GM12878 (cell line): Measurements from ENCODE around the gene RAD9A. TPM values are rescaled to one million over a fixed set of nuclear protein-coding genes. Genes with fewer than 3 reads are reported as not detected.

Experiments used
- ATAC-seq: fragments of 200-7000 bp; cut with Tn5 transposase; 3 replicates; pipeline ENCODE4 v1.9.1; 2020; ENCODE audit warnings: mild to moderate bottlenecking, moderate library complexity
- BruUV-seq: library from RNA; stranded (reverse); fragments of 400-500 nt; replicated peaks from 2 replicates; lab custom pipeline; 2021; lab: Mats Ljungman, UMichigan
- CTCF ChIA-PET: fragments of 300-600 bp; sonication (Branson Sonifier 250); formaldehyde crosslinking; extraction: SDS; loops from one replicate; lab custom pipeline; 2021; ENCODE audit warnings: inconsistent platforms; lab: Yijun Ruan, JAX
- POLR2A ChIA-PET: fragments of 350-600 bp; formaldehyde crosslinking; extraction: SDS; loops from one replicate; lab custom pipeline; 2021; ENCODE audit warnings: inconsistent platforms; lab: Charles Lee
- RAD21 ChIA-PET: fragments of 300-600 bp; sonication (Branson Sonifier 250); formaldehyde crosslinking; loops from one replicate; lab custom pipeline; 2023; ENCODE audit warnings: antibody characterized with exemption; ENCODE audit not compliant: unreplicated experiment; lab: Charles Lee
- SMC1A ChIA-PET: fragments of 300-600 bp; sonication (Branson Sonifier 250); formaldehyde crosslinking; loops from one replicate; lab custom pipeline; 2023; ENCODE audit not compliant: unreplicated experiment, uncharacterized antibody; lab: Charles Lee
- DNase-seq: peaks from one replicate; pipeline ENCODE4 v3.0.0-alpha.2; 2011; ENCODE audit warnings: low read depth, low spot score
- FAIRE-seq: peaks from 3 replicates; lab custom pipeline; 2011; peaks lifted over from hg19 to GRCh38; lab: Jason Lieb, UNC
- H2AFZ ChIP-seq: 2 replicates; pipeline ENCODE4 v1.6.0; 2011; ENCODE audit warnings: low read depth, low read length, control low read depth; ENCODE audit not compliant: control insufficient read depth
- H3K27ac ChIP-seq: 2 replicates; pipeline ENCODE4 v1.5.1; 2011; ENCODE audit warnings: control low read depth; ENCODE audit not compliant: control insufficient read depth, insufficient read depth
- H3K27me3 ChIP-seq, 2 experiments: replicated peaks in 1 of 2; 2 replicates each; pipeline versions ENCODE4 v1.6.0 to v1.6.1; 2011; ENCODE audit warnings: low read length in 1 of 2; ENCODE audit not compliant: control insufficient read depth in 2 of 2, insufficient read depth in 2 of 2
- H3K36me3 ChIP-seq, 2 experiments: 2 replicates each; pipeline ENCODE4 v1.5.1; 2011; ENCODE audit warnings: low read length in 1 of 2; ENCODE audit not compliant: control insufficient read depth in 2 of 2, insufficient read depth in 2 of 2
- H3K4me1 ChIP-seq: 2 replicates; pipeline ENCODE4 v1.6.1; 2011; ENCODE audit warnings: mild to moderate bottlenecking, low read length, moderate library complexity, mixed read lengths; ENCODE audit not compliant: control insufficient read depth, insufficient read depth
- H3K4me2 ChIP-seq: 2 replicates; pipeline ENCODE4 v1.6.0; 2011; ENCODE audit warnings: control low read depth; ENCODE audit not compliant: control insufficient read depth, insufficient read depth
- H3K4me3 ChIP-seq: fragments of 200-600 bp; sonication (generic); 2 replicates; pipeline ENCODE4 v1.5.1; 2016
- H3K79me2 ChIP-seq: 2 replicates; pipeline ENCODE4 v1.6.0; 2011; ENCODE audit warnings: low read length; ENCODE audit not compliant: control insufficient read depth, insufficient read depth
- H3K9ac ChIP-seq: 2 replicates; pipeline ENCODE4 v1.8.0; 2011; ENCODE audit warnings: low read length, control low read depth, mixed read lengths; ENCODE audit not compliant: control insufficient read depth, insufficient read depth
- H3K9me3 ChIP-seq: replicated peaks from 3 replicates; pipeline ENCODE4 v1.5.1; 2011; ENCODE audit warnings: mild to moderate bottlenecking, low read length; ENCODE audit not compliant: control insufficient read depth, insufficient read depth
- H4K20me1 ChIP-seq: 2 replicates; pipeline ENCODE4 v1.6.0; 2011; ENCODE audit not compliant: control insufficient read depth, insufficient read depth
- CBX5 ChIP-seq: sonication (generic); IDR thresholded peaks from 2 replicates; pipeline ENCODE4 v1.6.1; 2016; ENCODE audit warnings: low read depth, moderate library complexity, mild to moderate bottlenecking, inconsistent platforms
- CHD1 ChIP-seq: IDR thresholded peaks from 2 replicates; pipeline ENCODE4 v1.6.1; 2012; ENCODE audit warnings: low read depth, low read length, improper control_type of control experiment
- ETV6 ChIP-seq, 2 experiments: fragments of 450-650 bp in 1 of 2; IDR thresholded peaks in 1 of 2; conservative IDR thresholded peaks in 1 of 2; 2 replicates each; pipeline ENCODE4 v1.6.1; 2014; ENCODE audit warnings: antibody characterized with exemption in 1 of 2, borderline replicate concordance in 1 of 2, low read depth in 1 of 2, mild to moderate bottlenecking in 1 of 2, moderate library complexity in 1 of 2
- GATAD2B ChIP-seq: fragments of 450-650 bp; conservative IDR thresholded peaks from 2 replicates; pipeline ENCODE4 v1.6.1; 2017; ENCODE audit warnings: low read depth, mild to moderate bottlenecking, moderate library complexity
- JUND ChIP-seq: IDR thresholded peaks from 2 replicates; pipeline ENCODE4 v1.6.1; 2012; ENCODE audit warnings: low read depth, mild to moderate bottlenecking, low read length, improper control_type of control experiment, moderate library complexity
- MEF2A ChIP-seq: IDR thresholded peaks from 2 replicates; pipeline ENCODE4 v1.6.1; 2011; ENCODE audit warnings: low read depth, mild to moderate bottlenecking, low read length, moderate library complexity; ENCODE audit not compliant: insufficient read depth
- NFYA ChIP-seq: IDR thresholded peaks from 2 replicates; pipeline ENCODE4 v1.6.1; 2011; ENCODE audit warnings: low read depth, mild to moderate bottlenecking, low read length, improper control_type of control experiment, borderline replicate concordance
- RFX5 ChIP-seq: IDR thresholded peaks from 2 replicates; pipeline ENCODE4 v1.6.1; 2011; ENCODE audit warnings: low read depth, low read length, improper control_type of control experiment
- SRF ChIP-seq, 2 experiments: IDR thresholded peaks; 2 replicates each; pipeline ENCODE4 v1.6.1; 2011; ENCODE audit warnings: low read depth in 2 of 2, low read length in 2 of 2, mild to moderate bottlenecking in 1 of 2, moderate library complexity in 1 of 2
- ZNF217 ChIP-seq: fragments of 450-650 bp; IDR thresholded peaks from 2 replicates; pipeline ENCODE4 v1.6.1; 2017; ENCODE audit warnings: antibody characterized with exemption, mild to moderate bottlenecking
- WGBS: methylation state at CpG from one replicate; pipeline ENCODE4 v1.1.6; 2016; ENCODE audit warnings: low lambda C conversion rate; ENCODE audit not compliant: insufficient replicate concordance, insufficient coverage; ENCODE audit errors: missing lambda C conversion rate; 5-methylcytosine and 5-hydroxymethylcytosine counted together
- in situ Hi-C: fragments of 300-500 bp; cut with MboI; formaldehyde crosslinking; loops from 9 replicates; pipeline ENCODE4 v1.14.3; 2018; ENCODE audit warnings: mixed read lengths
- intact Hi-C: fragments of 100-400 bp; cut with micrococcal nuclease; formaldehyde crosslinking; loops from one replicate; pipeline ENCODE4 v1.14.2; 2022; ENCODE audit not compliant: unreplicated experiment
- polyA plus RNA-seq, 11 experiments: library from polyadenylated mRNA; depleted of rRNA in 4 of 11; unstranded in 6 of 11; stranded (reverse) in 5 of 11; fragments of >200 nt; fragmentation: Nextera tagmentation in 4 of 11; fragmentation: Illumina TruSeq in 1 of 11; extraction: Ambion mirVana in 4 of 11; extraction: Trizol in 1 of 11; gene quantifications; 1 replicate in 1 of 11; 2 replicates in 10 of 11; pipeline versions ENCODE4 v1.2.1 to v1.2.3, GENCODE V29; 2011 to 2016; ENCODE audit warnings: inconsistent platforms in 2 of 11, missing spikeins in 2 of 11, low read depth in 1 of 11
- total RNA-seq, 4 experiments: library from RNA; depleted of rRNA in 3 of 4; stranded (reverse); fragments of >200 nt in 3 of 4; fragmentation: Illumina TruSeq in 1 of 4; extraction: Trizol in 1 of 4; gene quantifications; 2 replicates each; pipeline versions ENCODE4 v1.2.1 to v1.2.3, GENCODE V29; 2013 to 2021
- TF ChIP-seq, protein P1 (sequence below): fragments of 450-650 bp; IDR thresholded peaks from 2 replicates; pipeline ENCODE4 v1.6.1; 2017; ENCODE audit warnings: mild to moderate bottlenecking, low read depth, inconsistent platforms; ENCODE audit not compliant: poor library complexity, severe bottlenecking
- TF ChIP-seq, protein P2 (sequence below): IDR thresholded peaks from 2 replicates; pipeline ENCODE4 v1.6.1; 2011; ENCODE audit warnings: borderline replicate concordance, low read depth, mild to moderate bottlenecking, moderate library complexity, mixed read lengths, low read length; ENCODE audit not compliant: insufficient read depth; ENCODE audit errors: extremely low read length

The RAD9A gene
- total and polyA plus RNA-seq, 10 of the 15 experiments (the other 5 are each of a cell fraction or from before 2014, with no cell fraction given), result 1.1 to 36.2 (median 19.8) TPM

DNA sequence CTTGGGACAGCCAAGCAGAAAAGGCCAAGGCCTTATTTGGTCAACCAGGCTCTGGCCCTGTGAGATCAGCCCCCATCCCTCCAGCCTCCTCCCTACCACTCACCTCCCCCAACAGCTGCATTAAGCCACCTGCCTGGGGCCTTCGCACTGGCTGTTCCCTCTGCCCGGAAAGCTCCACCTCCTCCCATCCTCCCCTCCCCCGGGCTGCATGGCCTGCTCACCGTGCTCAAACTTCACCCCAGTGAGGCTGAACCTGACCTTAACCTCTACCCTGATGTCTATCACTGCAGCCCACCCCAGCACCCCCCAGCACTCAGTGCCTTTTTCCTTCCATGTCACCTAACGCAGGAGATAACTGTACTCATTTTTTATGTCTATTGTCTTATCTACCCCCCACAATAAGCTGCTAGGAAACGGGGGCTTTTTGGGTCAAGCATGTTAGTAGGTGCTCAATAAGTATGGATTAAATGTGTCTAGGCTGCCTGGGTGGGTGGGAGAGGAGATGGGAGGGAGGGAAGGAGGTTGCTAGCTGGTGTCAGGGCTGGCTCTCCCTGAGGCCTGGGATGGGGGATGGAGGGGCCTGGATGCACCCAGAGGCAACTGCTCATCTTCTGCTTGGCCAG, 44.8 kb downstream of the RAD9A start (continued):
- TF ChIP-seq, protein P1, sequence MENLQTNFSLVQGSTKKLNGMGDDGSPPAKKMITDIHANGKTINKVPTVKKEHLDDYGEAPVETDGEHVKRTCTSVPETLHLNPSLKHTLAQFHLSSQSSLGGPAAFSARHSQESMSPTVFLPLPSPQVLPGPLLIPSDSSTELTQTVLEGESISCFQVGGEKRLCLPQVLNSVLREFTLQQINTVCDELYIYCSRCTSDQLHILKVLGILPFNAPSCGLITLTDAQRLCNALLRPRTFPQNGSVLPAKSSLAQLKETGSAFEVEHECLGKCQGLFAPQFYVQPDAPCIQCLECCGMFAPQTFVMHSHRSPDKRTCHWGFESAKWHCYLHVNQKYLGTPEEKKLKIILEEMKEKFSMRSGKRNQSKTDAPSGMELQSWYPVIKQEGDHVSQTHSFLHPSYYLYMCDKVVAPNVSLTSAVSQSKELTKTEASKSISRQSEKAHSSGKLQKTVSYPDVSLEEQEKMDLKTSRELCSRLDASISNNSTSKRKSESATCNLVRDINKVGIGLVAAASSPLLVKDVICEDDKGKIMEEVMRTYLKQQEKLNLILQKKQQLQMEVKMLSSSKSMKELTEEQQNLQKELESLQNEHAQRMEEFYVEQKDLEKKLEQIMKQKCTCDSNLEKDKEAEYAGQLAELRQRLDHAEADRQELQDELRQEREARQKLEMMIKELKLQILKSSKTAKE, result peak; percentile 71
- TF ChIP-seq CHD1 (no peak), RFX5 (no peak)
- TF ChIP-seq, all 136 proteins: peak for 57

DNA sequence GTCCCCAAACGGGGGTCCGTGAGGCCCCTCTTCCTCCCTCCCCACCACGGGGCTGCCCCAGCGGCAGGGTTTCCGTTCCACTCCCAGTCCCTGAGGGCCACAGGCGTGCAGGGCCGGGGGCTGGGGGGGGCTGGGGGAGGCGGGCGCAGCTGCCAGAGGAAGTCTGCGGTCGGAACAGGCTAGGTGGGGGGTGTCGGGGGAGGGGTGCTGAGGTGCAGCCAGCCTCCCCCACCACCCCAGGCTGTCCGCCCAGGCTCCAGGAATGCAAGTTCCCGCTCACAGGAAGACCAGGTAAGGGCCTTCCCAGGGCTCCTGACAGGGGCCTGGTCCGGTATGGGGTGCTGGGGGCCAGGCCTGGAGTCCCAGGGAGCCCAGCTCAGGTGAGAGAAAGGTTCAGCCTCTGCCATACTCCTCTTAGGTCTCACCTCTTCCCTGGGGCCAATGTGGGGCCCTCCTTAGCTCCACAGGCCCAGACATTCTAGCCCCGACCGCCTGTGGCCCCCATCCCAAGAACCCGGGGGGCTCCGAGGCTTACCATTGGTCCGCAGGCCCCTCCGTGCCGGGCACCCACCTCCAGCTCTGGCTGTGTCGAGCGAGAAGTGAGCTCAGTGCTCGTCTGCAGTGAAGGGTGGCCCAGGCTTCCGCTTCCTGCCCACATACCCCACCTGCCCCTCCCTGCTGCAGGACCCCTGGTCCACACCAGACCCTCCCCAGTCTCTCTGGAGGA, 45.5 kb downstream of the RAD9A start, which contains the start of gene PTPRCAP:
TSS of gene PTPRCAP (minus strand) at position 601 of the 727 bp plus-strand sequence. CDS start at position 538, 63 bp downstream.
- Histone ChIP-seq H3K27ac (peak within 1 kb of the TSS; percentile 99), H2AFZ (no peak within 1 kb of the TSS), H3K36me3 (peaks cover 6 to 21% of the 10 kb centered on the region in 2 experiments; a peak in 3 of 4 replicates), H3K9ac (peak within 1 kb of the TSS; percentile 99), H3K4me2 (peak within 1 kb of the TSS; percentile 86), H3K4me3 (peak within 1 kb of the TSS; percentile 90), H3K9me3 (no peaks in the 10 kb centered on the region), H3K79me2 (peaks cover 57% of the 10 kb centered on the region), H4K20me1 (no peaks in the 10 kb centered on the region), H3K4me1 (peaks cover 36% of the 10 kb centered on the region), H3K27me3 (no peaks in the 10 kb centered on the region)
- BruUV-seq, result TSS peak; percentile 64
- ChIA-PET RAD21 (interaction anchor here (0.6 to 7.2 kb wide), 19 partner anchors 9 to 193 kb away, joined by 3 to 112 read pairs (median 7); partner anchors contain the start of genes AIP, NUDT8, PITPNM1 and POLD4), SMC1A (interaction anchor here (0.7 to 4.2 kb wide), 15 partner anchors 8 to 196 kb away, joined by 3 to 46 read pairs (median 6); partner anchors contain the start of genes AIP, PITPNM1, PPP1CA and RAD9A), POLR2A (interaction anchor here (0.6 to 4.7 kb wide), 20 partner anchors 9 to 192 kb away, joined by 3 to 95 read pairs (median 6); partner anchors contain the start of genes AIP, CDK2AP2, GRK2 and NUDT8), CTCF (interaction anchor here (0.5 to 4.3 kb wide), 20 partner anchors 8 to 219 kb away, joined by 3 to 53 read pairs (median 4); partner anchors contain the start of genes CDK2AP2, PPP1CA, RPS6KB2 and TBC1D10C)
- intact Hi-C loops, result loop anchor here (2.0 to 5.0 kb wide), 4 partner anchors 32 to 70 kb away; partner anchors contain the start of genes PPP1CA, TBC1D10C and TMEM134
- in situ Hi-C loops, result no loop called here
- WGBS, result 0% methylated on average over 16 of the region's 26 CpGs
- ATAC-seq (peak; percentile 46), FAIRE-seq (peak; percentile 31), DNase-seq (no peak)
- TF ChIP-seq MEF2A, result no peak
- TF ChIP-seq ZNF217, result no peak
- no peak for TF ChIP-seq SRF (IDR thresholded peaks at IDR 0.05; ENCODE audit: low read depth in 2 of 2, low read length in 2 of 2)
- TF ChIP-seq JUND, result no peak
- TF ChIP-seq CBX5, result no peak
- TF ChIP-seq NFYA, result no peak
- TF ChIP-seq GATAD2B, result peak; percentile 51; the same call in 1 of the 2 replicates
- TF ChIP-seq, protein P2, sequence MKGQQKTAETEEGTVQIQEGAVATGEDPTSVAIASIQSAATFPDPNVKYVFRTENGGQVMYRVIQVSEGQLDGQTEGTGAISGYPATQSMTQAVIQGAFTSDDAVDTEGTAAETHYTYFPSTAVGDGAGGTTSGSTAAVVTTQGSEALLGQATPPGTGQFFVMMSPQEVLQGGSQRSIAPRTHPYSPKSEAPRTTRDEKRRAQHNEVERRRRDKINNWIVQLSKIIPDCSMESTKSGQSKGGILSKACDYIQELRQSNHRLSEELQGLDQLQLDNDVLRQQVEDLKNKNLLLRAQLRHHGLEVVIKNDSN, result no peak
- peak in 1 of 2 experiments; percentile 25; a peak in 1 of 4 replicates for TF ChIP-seq ETV6 (conservative IDR thresholded peaks at IDR 0.05 in 1 of 2, IDR thresholded peaks at IDR 0.05 in 1 of 2; ENCODE audit: borderline replicate concordance in 1 of 2, low read depth in 1 of 2)
